Esophagus (tissue), 2 donors: ENCODE measurements around the gene EXTL1. TPM values are rescaled to one million over a fixed set of nuclear protein-coding genes. Genes with fewer than 3 reads are reported as not detected.

Experiments used
- H3K27ac ChIP-seq, 2 donors: one replicate each; pipeline ENCODE4 v1.5.1; 2013; ENCODE audit warnings: low read depth in 2 of 2, mild to moderate bottlenecking in 2 of 2, inconsistent platforms in 1 of 2, low read length in 1 of 2, moderate library complexity in 1 of 2
- H3K27me3 ChIP-seq, 2 donors: one replicate each; pipeline ENCODE4 v1.6.1; 2013; ENCODE audit warnings: low read length in 2 of 2, control low read depth in 1 of 2, mild to moderate bottlenecking in 1 of 2; ENCODE audit not compliant: insufficient read depth in 2 of 2, control insufficient read depth in 1 of 2
- H3K36me3 ChIP-seq, 2 donors: one replicate each; pipeline ENCODE4 v1.6.1; 2013; ENCODE audit warnings: low read length in 1 of 2; ENCODE audit not compliant: control insufficient read depth in 2 of 2, insufficient read depth in 2 of 2
- H3K4me1 ChIP-seq, 2 donors: one replicate each; pipeline ENCODE4 v1.6.1; 2013; ENCODE audit warnings: low read length in 1 of 2; ENCODE audit not compliant: control insufficient read depth in 2 of 2, insufficient read depth in 2 of 2
- H3K4me3 ChIP-seq, 2 donors: one replicate each; pipeline ENCODE4 v1.5.1; 2013; ENCODE audit warnings: low read length in 2 of 2, mild to moderate bottlenecking in 2 of 2, low read depth in 1 of 2, moderate library complexity in 1 of 2
- H3K9me3 ChIP-seq, 2 donors: one replicate each; pipeline ENCODE4 v1.6.1; 2013; ENCODE audit warnings: mild to moderate bottlenecking in 2 of 2, low read depth in 1 of 2, low read length in 1 of 2, moderate library complexity in 1 of 2; ENCODE audit not compliant: control insufficient read depth in 2 of 2, insufficient read depth in 1 of 2
- WGBS, 2 donors: extraction: QIAGEN DNeasy Blood & Tissue Kit; methylation state at CpG; one replicate each; pipeline ENCODE4 v1.1.7; 2013; 5-methylcytosine and 5-hydroxymethylcytosine counted together
- polyA plus RNA-seq, 2 donors: library from polyadenylated mRNA; stranded (reverse); fragments of 200-250 nt; gene quantifications; one replicate each; pipeline ENCODE4 v1.2.3, GENCODE V29; 2013
- donor health status: healthy with polysubstance abuse.
- donor health status: Bipolar disorder and iron deficiency.

The EXTL1 gene
- polyA plus RNA-seq, 2 donors, result 0.09 to 0.45 TPM

GRCh38 chr1:26037904-26038303, 16.3 kb downstream of the EXTL1 start:
- H3K4me3 ChIP-seq, result no peak overlapping the region
- no peaks in the 10 kb centered on the region for H3K27me3 ChIP-seq
- WGBS, 2 donors, result 70 to 75% methylated on average over 6 of the region's 6 CpGs
- peaks cover 6 to 8% of the 10 kb centered on the region in 2 donors for H3K4me1 ChIP-seq
- no peak overlapping the region for H3K27ac ChIP-seq
- no peaks in the 10 kb centered on the region for H3K36me3 ChIP-seq
- no peaks in the 10 kb centered on the region for H3K9me3 ChIP-seq

- Histone ChIP-seq H3K9me3 (no peaks in the 10 kb centered on the region), H3K4me1 (peaks cover 6 to 8% of the 10 kb centered on the region in 2 donors), H3K36me3 (no peaks in the 10 kb centered on the region), H3K27ac (no peak overlapping the region), H3K27me3 (no peaks in the 10 kb centered on the region), H3K4me3 (no peak overlapping the region)
- 80 to 83% methylated on average over 6 of the region's 6 CpGs for WGBS, 2 donors
Observed at GRCh38 chr1:26038477-26038876, 16.9 kb downstream of the EXTL1 start.

DNA sequence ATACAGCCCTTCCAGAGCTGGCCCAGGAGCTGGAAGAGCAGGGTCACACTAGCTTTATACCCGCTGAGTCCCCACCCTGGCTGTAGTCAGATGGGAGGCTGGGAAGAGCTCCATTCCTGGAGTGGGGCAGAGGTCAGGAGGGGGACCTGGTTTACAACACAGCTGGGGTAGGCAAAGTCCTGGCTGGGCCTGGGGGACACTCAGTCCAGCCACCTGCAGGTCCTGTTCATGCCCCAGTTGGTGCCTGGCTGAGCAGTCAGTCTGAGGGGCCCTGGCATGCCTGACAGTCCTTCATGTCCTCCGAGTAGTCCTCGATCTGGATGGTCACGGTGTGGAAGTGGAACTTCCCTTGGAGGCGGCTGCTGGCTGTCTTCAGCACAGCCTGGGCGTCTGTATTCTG, 17.3 kb downstream of the EXTL1 start:
- Histone ChIP-seq H3K27ac (no peak overlapping the region), H3K27me3 (no peaks in the 10 kb centered on the region), H3K9me3 (no peaks in the 10 kb centered on the region), H3K36me3 (no peaks in the 10 kb centered on the region), H3K4me3 (no peak overlapping the region), H3K4me1 (peaks cover 6 to 8% of the 10 kb centered on the region in 2 donors)
- 67 to 68% methylated on average over 6 of the region's 6 CpGs for WGBS, 2 donors

DNA sequence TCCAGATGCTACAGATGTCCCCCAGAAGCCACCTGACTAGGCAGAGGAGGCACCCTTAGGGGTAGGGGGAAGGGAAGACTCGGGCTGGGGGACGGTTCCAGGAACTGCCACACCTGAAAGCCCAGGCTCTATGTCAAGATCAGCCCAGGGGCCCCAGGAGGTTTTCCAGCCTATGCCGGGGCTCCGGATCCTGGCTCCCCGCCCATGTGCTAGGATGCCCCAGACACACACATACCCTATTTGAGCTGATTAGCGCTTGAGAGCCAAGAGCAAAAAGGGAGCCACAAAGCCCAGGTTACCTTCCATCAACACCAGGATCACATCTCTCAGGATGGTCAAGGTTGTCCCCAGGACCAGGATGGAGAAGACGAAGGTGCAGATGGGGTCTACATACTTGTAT, 19.8 kb downstream of the EXTL1 start:
- H3K27me3 ChIP-seq, result peaks cover 8 to 9% of the 10 kb centered on the region in 2 donors
- no peaks in the 10 kb centered on the region for H3K36me3 ChIP-seq
- peaks cover 2 to 6% of the 10 kb centered on the region in 2 donors for H3K4me1 ChIP-seq
- WGBS, 2 donors, result 53 to 66% methylated on average over 7 of the region's 7 CpGs
- H3K9me3 ChIP-seq, result no peaks in the 10 kb centered on the region
- no peak overlapping the region for H3K27ac ChIP-seq
- no peak overlapping the region for H3K4me3 ChIP-seq

GRCh38 chr1:26041978-26042377, 20.4 kb downstream of the EXTL1 start:
- Histone ChIP-seq H3K4me3 (no peak overlapping the region), H3K9me3 (no peaks in the 10 kb centered on the region), H3K27ac (no peak overlapping the region), H3K36me3 (no peaks in the 10 kb centered on the region), H3K27me3 (peaks cover 9 to 13% of the 10 kb centered on the region in 2 donors), H3K4me1 (peaks cover 0 to 6% of the 10 kb centered on the region in 2 donors)
- WGBS, 2 donors, result 70 to 75% methylated on average over 4 of the region's 4 CpGs

- Histone ChIP-seq H3K27me3 (peaks cover 9 to 18% of the 10 kb centered on the region in 2 donors), H3K9me3 (no peaks in the 10 kb centered on the region), H3K27ac (no peak overlapping the region), H3K4me3 (no peak overlapping the region), H3K36me3 (no peaks in the 10 kb centered on the region), H3K4me1 (peaks cover 0 to 6% of the 10 kb centered on the region in 2 donors)
- 87 to 88% methylated on average over 2 of the region's 2 CpGs for WGBS, 2 donors
Observed at GRCh38 chr1:26043765-26044164, 22.2 kb downstream of the EXTL1 start.

GRCh38 chr1:26044414-26044813, 22.8 kb downstream of the EXTL1 start:
- Histone ChIP-seq H3K9me3 (no peaks in the 10 kb centered on the region), H3K27me3 (peaks cover 9 to 18% of the 10 kb centered on the region in 2 donors), H3K4me1 (peaks cover 0 to 6% of the 10 kb centered on the region in 2 donors), H3K27ac (no peak overlapping the region), H3K36me3 (no peaks in the 10 kb centered on the region), H3K4me3 (no peak overlapping the region)
- 85 to 91% methylated on average over 3 of the region's 3 CpGs for WGBS, 2 donors

GRCh38 chr1:26044971-26045721, 23.6 kb downstream of the EXTL1 start:
- peaks cover 0 to 6% of the 10 kb centered on the region in 2 donors for H3K4me1 ChIP-seq
- no peak overlapping the region for H3K4me3 ChIP-seq
- H3K9me3 ChIP-seq, result no peaks in the 10 kb centered on the region
- WGBS, 2 donors, result 35 to 40% methylated on average over 18 to 29 of the region's 29 CpGs
- no peak overlapping the region for H3K27ac ChIP-seq
- H3K36me3 ChIP-seq, result no peaks in the 10 kb centered on the region
- H3K27me3 ChIP-seq, result peaks cover 9 to 18% of the 10 kb centered on the region in 2 donors

- no peaks in the 10 kb centered on the region for H3K9me3 ChIP-seq
- H3K36me3 ChIP-seq, result no peaks in the 10 kb centered on the region
- 0 to 1% methylated on average over 62 of the region's 62 CpGs for WGBS, 2 donors
- peaks cover 9 to 18% of the 10 kb centered on the region in 2 donors for H3K27me3 ChIP-seq
- H3K4me1 ChIP-seq, result peaks cover 0 to 6% of the 10 kb centered on the region in 2 donors
- H3K27ac ChIP-seq, result no peak within 1 kb of the TSS
- H3K4me3 ChIP-seq, result peak within 1 kb of the TSS; percentile 12 to 20
Observed at GRCh38 chr1:26045722-26046245, 24.2 kb downstream of the EXTL1 start, which contains the start of gene SLC30A2. Gene SLC30A2, minus strand, starts transcription at chr1:26046118. Its CDS starts 222 bp downstream, at chr1:26045896.
